ENCODE results near the gene KRT85.

KRT85 gene

GRCh38 chr12:52331039-52331438 is 36.2 kb downstream of the KRT85 start:
- Mint-ChIP-seq H3K4me1 (no peaks in the 10 kb centered on the region), H3K27ac (no peak overlapping the region), H3K27me3 (ENCODE audit: low read depth, poor library complexity) (peaks cover 16% of the 10 kb centered on the region), H3K4me3 (no peak overlapping the region), H3K36me3 (ENCODE audit: low read depth) (no peaks in the 10 kb centered on the region), H3K9me3 (peaks cover 8% of the 10 kb centered on the region)
- DNase-seq = no peak
- no peak for TF ChIP-seq CTCF (IDR thresholded peaks at IDR 0.05)

DNA sequence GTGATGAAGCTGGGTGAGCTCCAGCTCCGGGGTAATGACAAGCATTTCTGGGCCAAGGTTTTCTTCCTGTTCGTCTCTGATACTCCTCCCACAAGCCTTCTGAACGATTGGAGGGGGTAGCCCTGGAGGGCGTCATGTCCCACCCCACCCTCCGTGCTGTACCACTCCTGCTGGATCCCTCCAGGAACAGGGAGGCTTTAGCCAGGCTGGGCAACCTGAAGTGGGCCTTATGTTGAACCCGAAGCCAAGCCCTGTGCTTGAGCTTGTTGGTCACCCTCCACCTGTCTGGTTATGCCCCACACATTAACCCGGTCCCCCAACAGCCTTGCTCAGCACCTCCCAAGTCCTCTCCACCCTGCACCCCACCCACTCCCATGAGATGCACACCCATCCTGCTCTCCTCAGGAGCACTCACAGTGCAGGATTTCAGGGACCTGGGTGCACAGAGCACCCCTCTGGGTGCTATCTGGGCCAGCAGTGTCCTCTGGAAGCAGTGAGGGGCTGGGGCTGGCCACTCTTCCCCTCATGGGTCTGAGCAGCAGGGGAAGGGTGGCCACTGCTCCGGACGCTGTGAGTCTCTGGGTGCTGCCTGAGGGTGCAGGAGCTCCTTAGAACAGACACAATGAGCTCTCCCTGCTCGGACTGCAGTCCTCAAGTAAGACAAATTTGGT is 39.3 kb downstream of the KRT85 start:
- Mint-ChIP-seq H3K4me3 (no peak overlapping the region), H3K4me1 (no peaks in the 10 kb centered on the region), H3K27ac (no peak overlapping the region), H3K36me3 (ENCODE audit: low read depth) (no peaks in the 10 kb centered on the region), H3K9me3 (no peaks in the 10 kb centered on the region), H3K27me3 (ENCODE audit: low read depth, poor library complexity) (peaks cover 16% of the 10 kb centered on the region)
- DNase-seq = no peak
- peak; percentile 2 for TF ChIP-seq CTCF (IDR thresholded peaks at IDR 0.05)

DNA sequence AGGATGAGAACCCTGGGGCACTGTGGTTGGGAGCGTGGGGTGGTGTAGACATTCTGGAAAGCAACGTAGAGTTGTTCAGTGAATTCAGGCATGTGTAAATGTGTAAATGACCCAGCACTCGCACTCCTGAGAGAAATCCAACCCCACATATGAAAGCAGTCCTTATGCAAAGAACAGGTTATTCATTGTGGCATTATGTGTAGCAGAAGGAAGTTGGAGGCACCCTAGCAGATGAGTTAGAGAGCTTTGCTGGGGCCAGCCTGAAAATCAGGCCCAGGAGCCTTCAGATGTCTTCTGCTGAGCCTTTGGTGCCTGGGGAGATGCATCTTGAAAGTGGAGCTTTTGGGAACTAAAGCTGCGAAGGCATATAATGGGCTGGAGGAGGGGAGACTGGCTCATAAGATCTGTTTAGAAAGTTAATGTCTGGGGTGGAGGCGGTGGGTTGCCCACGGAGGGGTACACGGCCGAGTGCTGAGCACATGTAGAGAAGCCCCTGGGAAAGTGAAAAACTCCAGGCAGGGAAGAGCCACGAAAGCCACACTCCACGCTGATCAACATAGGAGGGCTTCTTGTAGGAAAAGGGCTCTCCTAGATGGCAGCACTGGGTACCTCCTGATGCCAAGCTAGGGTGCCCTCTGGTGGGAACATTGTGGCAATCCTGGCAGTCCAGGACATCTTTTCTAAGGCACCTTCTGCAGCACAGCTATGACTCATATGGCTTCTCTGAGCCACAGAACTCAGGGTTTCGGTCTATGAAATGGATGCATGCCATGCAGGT is 40.0 kb downstream of the KRT85 start:
- DNase-seq = peak; percentile 60
- Mint-ChIP-seq H3K27me3 (ENCODE audit: low read depth, poor library complexity) (peaks cover 16% of the 10 kb centered on the region), H3K4me3 (no peak overlapping the region), H3K9me3 (no peaks in the 10 kb centered on the region), H3K36me3 (ENCODE audit: low read depth) (no peaks in the 10 kb centered on the region), H3K4me1 (no peaks in the 10 kb centered on the region), H3K27ac (no peak overlapping the region)
- peak; percentile 57 for TF ChIP-seq CTCF (IDR thresholded peaks at IDR 0.05)

GRCh38 chr12:52324153-52324444 is 43.2 kb downstream of the KRT85 start:
- no peak for DNase-seq
- H3K27ac Mint-ChIP-seq = no peak overlapping the region
- H3K4me3 Mint-ChIP-seq = no peak overlapping the region
- peaks cover 19% of the 10 kb centered on the region for H3K27me3 Mint-ChIP-seq (ENCODE audit: low read depth, poor library complexity)
- H3K9me3 Mint-ChIP-seq = no peaks in the 10 kb centered on the region
- H3K4me1 Mint-ChIP-seq = no peaks in the 10 kb centered on the region
- no peaks in the 10 kb centered on the region for H3K36me3 Mint-ChIP-seq (ENCODE audit: low read depth)
- no peak for TF ChIP-seq CTCF (IDR thresholded peaks at IDR 0.05)

DNA sequence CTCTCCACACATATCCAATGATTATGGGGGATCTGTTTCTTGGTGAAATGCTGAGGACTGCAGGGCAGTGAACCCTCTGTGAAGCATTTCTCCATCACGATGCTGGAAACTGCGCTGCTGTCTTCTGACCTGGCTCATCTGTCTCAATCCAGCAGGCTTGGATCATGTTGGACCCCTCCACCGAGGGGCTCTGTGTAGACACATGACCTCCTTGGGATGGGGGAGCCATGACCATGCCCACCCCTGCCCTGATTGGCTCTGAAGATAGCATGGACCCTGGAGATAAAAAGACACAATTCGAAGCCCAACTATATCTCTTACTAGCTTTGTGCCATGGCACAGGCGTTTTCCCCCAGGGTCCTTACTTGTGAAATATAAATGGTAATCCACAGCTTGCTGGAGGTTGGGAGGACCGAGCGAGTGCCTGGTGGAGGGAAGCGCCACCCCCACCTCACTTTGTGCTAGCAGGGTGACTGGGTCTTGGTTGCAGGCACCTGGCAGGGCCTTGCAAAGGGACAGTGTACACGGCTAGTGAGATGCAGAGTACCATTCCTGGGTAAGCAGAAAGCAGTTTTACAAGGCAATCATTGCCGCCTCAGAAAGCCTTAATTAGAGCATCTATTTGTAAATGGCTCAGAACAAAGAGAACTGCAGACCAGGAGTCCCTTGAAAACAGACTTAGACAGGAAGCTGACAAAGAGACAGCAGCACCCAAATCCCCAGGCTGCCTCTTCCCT is 43.7 kb downstream of the KRT85 start:
- H3K4me3 Mint-ChIP-seq = no peak overlapping the region
- peaks cover 15% of the 10 kb centered on the region for H3K27me3 Mint-ChIP-seq (ENCODE audit: low read depth, poor library complexity)
- DNase-seq = no peak
- no peaks in the 10 kb centered on the region for H3K36me3 Mint-ChIP-seq (ENCODE audit: low read depth)
- H3K4me1 Mint-ChIP-seq = no peaks in the 10 kb centered on the region
- no peak for TF ChIP-seq CTCF (IDR thresholded peaks at IDR 0.05)
- H3K27ac Mint-ChIP-seq = no peak overlapping the region
- no peaks in the 10 kb centered on the region for H3K9me3 Mint-ChIP-seq
